Right lobe of liver (tissue), 4 donors: ENCODE results near the gene DUSP28.

Source experiments
- CTCF ChIP-seq, 4 donors: fragments of 200-600 bp in 3 of 4; fragments of 450-650 bp in 1 of 4; IDR thresholded peaks; one replicate each; pipeline versions ENCODE4 v1.5.1 to v1.8.0; 2016 to 2022; ENCODE audit warnings: antibody characterized with exemption in 4 of 4, mild to moderate bottlenecking in 2 of 4
- POLR2A ChIP-seq: fragments of 450-650 bp; IDR thresholded peaks from one replicate; pipeline ENCODE4 v1.6.1; 2017; ENCODE audit warnings: antibody characterized with exemption, mild to moderate bottlenecking
- donor health status: DM: no; HTN: no; CAD: no.
- donor health status: DM: no; HTN: no; CAD: no.
- donor health status: DM: no; HTN: yes; CAD: no.

DNA sequence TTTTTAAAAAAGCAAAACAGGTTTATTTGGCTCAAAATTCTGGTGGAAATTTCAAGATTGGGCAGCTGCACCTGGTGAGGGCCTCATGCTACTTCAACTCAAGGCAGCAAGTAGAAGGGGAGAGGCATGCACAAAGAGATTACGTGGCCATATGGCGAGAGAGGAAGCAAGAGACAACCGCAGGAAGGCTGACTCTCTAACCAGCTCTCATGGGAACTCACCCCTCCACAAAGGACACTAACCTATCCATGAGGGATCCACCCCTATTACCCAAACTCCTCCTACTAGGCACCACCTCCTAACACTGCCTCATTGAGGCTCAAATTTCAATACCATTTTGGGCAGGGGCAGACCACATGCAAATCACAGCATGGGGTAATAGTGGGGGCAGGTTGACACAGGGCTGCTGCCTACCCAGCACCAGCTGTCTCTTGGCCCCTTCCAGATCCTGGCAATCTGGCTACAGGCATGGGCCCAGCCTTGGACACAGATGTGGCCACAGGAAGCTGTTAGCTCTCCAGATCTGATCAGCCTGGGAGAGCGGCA, 24.4 kb downstream of the DUSP28 start:
- TF ChIP-seq CTCF (IDR thresholded peaks at IDR 0.05) (no peak), POLR2A (no peak)
